Keratinocyte (primary cell): Measurements from ENCODE around the gene SCGB1D1.

Experiments used
- CTCF ChIP-seq, 3 experiments: IDR thresholded peaks in 1 of 3; conservative IDR thresholded peaks in 1 of 3; optimal IDR thresholded peaks in 1 of 3; 2 replicates in 2 of 3; 3 replicates in 1 of 3; pipeline versions ENCODE3 to v1.5.1; 2011; ENCODE audit warnings: low read length in 3 of 3, mild to moderate bottlenecking in 3 of 3, moderate library complexity in 2 of 3, control low read depth in 1 of 3, inconsistent platforms in 1 of 3; ENCODE audit not compliant: insufficient read depth in 2 of 3; ENCODE audit errors: extremely low read depth in 1 of 3
- EZH2 ChIP-seq: IDR thresholded peaks from one replicate; pipeline ENCODE4 v1.6.1; 2012; ENCODE audit warnings: inconsistent platforms, mild to moderate bottlenecking, low read length, moderate library complexity

- no peak for TF ChIP-seq CTCF (optimal IDR thresholded peaks at IDR 0.05 in 1 of 3, IDR thresholded peaks at IDR 0.05 in 1 of 3, conservative IDR thresholded peaks at IDR 0.05 in 1 of 3; ENCODE audit: extremely low read depth in 1 of 3, insufficient read depth in 2 of 3, low read length in 3 of 3)
- TF ChIP-seq EZH2, result no peak
Measured at GRCh38 chr11:62179995-62180394, 10.0 kb upstream of the SCGB1D1 start.
